ENCODE measurements around the gene TSSK6.
A peak's percentile ranks its signal among the peaks of the same experiment; 100 is the strongest.

TSSK6 gene

GRCh38 chr19:19507354-19507753 is 8.0 kb downstream of the TSSK6 start:
- no peak for FAIRE-seq

GRCh38 chr19:19506592-19506991 is 8.8 kb downstream of the TSSK6 start:
- FAIRE-seq (no peak), DNase-seq (ENCODE audit: insufficient read length, low spot score) (no peak)

More at GRCh38 chr19:19507354-19507753, 8.0 kb downstream of the TSSK6 start:
- no peak for DNase-seq (ENCODE audit: insufficient read length, low spot score)

- DNase-seq (ENCODE audit: insufficient read length, low spot score), result no peak
- no peak for FAIRE-seq
These were observed 9.6 kb downstream of the TSSK6 start for GRCh38 chr19:19505669-19506326.

GRCh38 chr19:19504754-19505668 is 10.3 kb downstream of the TSSK6 start:
- no peak for DNase-seq (ENCODE audit: insufficient read length, low spot score)
- FAIRE-seq, result no peak

GRCh38 chr19:19502808-19503602 is 12.3 kb downstream of the TSSK6 start:
- FAIRE-seq (no peak), DNase-seq (ENCODE audit: insufficient read length, low spot score) (no peak)

GRCh38 chr19:19502281-19502680 is 13.1 kb downstream of the TSSK6 start:
- DNase-seq (ENCODE audit: insufficient read length, low spot score) (no peak), FAIRE-seq (no peak)

- DNase-seq (ENCODE audit: insufficient read length, low spot score), result no peak
- no peak for FAIRE-seq
These were observed 13.6 kb downstream of the TSSK6 start for GRCh38 chr19:19501798-19502197.

- FAIRE-seq (no peak), DNase-seq (ENCODE audit: insufficient read length, low spot score) (no peak)
These were observed 14.2 kb downstream of the TSSK6 start for GRCh38 chr19:19500975-19501644.

GRCh38 chr19:19499272-19499995 is 15.9 kb downstream of the TSSK6 start:
- FAIRE-seq (no peak), DNase-seq (ENCODE audit: insufficient read length, low spot score) (no peak)

GRCh38 chr19:19498255-19498991 is 16.9 kb downstream of the TSSK6 start:
- DNase-seq (ENCODE audit: insufficient read length, low spot score), result no peak
- no peak for FAIRE-seq

GRCh38 chr19:19495614-19496603 is 19.4 kb downstream of the TSSK6 start:
- no peak for FAIRE-seq
- no peak for DNase-seq (ENCODE audit: insufficient read length, low spot score)

GRCh38 chr19:19493841-19494546 is 21.4 kb downstream of the TSSK6 start:
- DNase-seq (ENCODE audit: insufficient read length, low spot score) (no peak), FAIRE-seq (no peak)

GRCh38 chr19:19492026-19492610 is 23.2 kb downstream of the TSSK6 start:
- DNase-seq (ENCODE audit: insufficient read length, low spot score) (no peak), FAIRE-seq (no peak)

GRCh38 chr19:19491321-19492025 is 23.9 kb downstream of the TSSK6 start:
- no peak for FAIRE-seq

GRCh38 chr19:19490214-19490968 is 25.0 kb downstream of the TSSK6 start:
- peak; percentile 98 for FAIRE-seq
- peak; percentile 87 for DNase-seq (ENCODE audit: insufficient read length, low spot score)

More at GRCh38 chr19:19491321-19492025, 23.9 kb downstream of the TSSK6 start:
- DNase-seq (ENCODE audit: insufficient read length, low spot score), result no peak

GRCh38 chr19:19489804-19490204 is 25.5 kb downstream of the TSSK6 start:
- FAIRE-seq (no peak), DNase-seq (ENCODE audit: insufficient read length, low spot score) (no peak)
